ENCODE measurements around the gene CSTPP1. TPM values are rescaled to one million over a fixed set of nuclear protein-coding genes. Genes with fewer than 3 reads are reported as not detected.

CSTPP1 gene
- polyA plus RNA-seq (2013, experiment 1 of 2) = 51.8 TPM
- 50.2 TPM for polyA plus RNA-seq (2013, experiment 2 of 2)

GRCh38 chr11:46936138-46937110 is at the start of gene CSTPP1:
CSTPP1 (plus strand) TSS chr11:46936761; CDS start chr11:46936806, 45 bp downstream.
- Histone ChIP-seq H3K9ac (ENCODE audit: low read depth, low read length, poor library complexity) (peak within 1 kb of the TSS; percentile 34), H3K4me1 (ENCODE audit: control insufficient read depth in 2 of 2, insufficient read depth in 1 of 2, low read depth in 1 of 2, low read length in 2 of 2) (peaks cover 0 to 2% of the 10 kb centered on the region in 2 donors), H3K18ac (ENCODE audit: low read length) (peak within 1 kb of the TSS; percentile 53), H2BK5ac (ENCODE audit: low read length) (no peak within 1 kb of the TSS), H3K27ac (replicated peaks; ENCODE audit: low read length) (peak within 1 kb of the TSS; percentile 82), H3K23ac (ENCODE audit: low read depth, low read length, poor library complexity) (peak within 1 kb of the TSS; percentile 37), H3K27me3 (ENCODE audit: control insufficient read depth in 3 of 3, insufficient read depth in 3 of 3, low read depth in 1 of 3, low read length in 3 of 3) (no peaks in the 10 kb centered on the region), H2BK120ac (ENCODE audit: low read depth, low read length) (no peak within 1 kb of the TSS), H3K9me3 (replicated peaks in 1 of 2; ENCODE audit: control insufficient read depth in 2 of 2, insufficient read depth in 1 of 2, low read depth in 1 of 2, low read length in 2 of 2) (no peaks in the 10 kb centered on the region), H2BK12ac (ENCODE audit: low read length) (no peak within 1 kb of the TSS), H3K4me2 (ENCODE audit: insufficient read depth, low read length, poor library complexity, severe bottlenecking) (peak within 1 kb of the TSS; percentile 59), H3K14ac (ENCODE audit: low read length) (no peak within 1 kb of the TSS), H2AFZ (ENCODE audit: low read length) (peak within 1 kb of the TSS; percentile 86), H2BK15ac (ENCODE audit: low read length) (no peak within 1 kb of the TSS), H3K4me3 (ENCODE audit: low read length in 2 of 2) (peak within 1 kb of the TSS; percentile 76 to 82), H4K91ac (ENCODE audit: low read depth, low read length, poor library complexity) (no peak within 1 kb of the TSS), H3K36me3 (replicated peaks in 1 of 2; ENCODE audit: control insufficient read depth in 2 of 2, insufficient read depth in 2 of 2, low read length in 2 of 2) (peaks cover 0 to 20% of the 10 kb centered on the region in 2 donors), H3K4ac (ENCODE audit: low read length) (no peak within 1 kb of the TSS), H3K79me1 (ENCODE audit: low read depth, low read length) (no peaks in the 10 kb centered on the region), H2AK5ac (ENCODE audit: low read depth, low read length) (no peak within 1 kb of the TSS), H4K8ac (ENCODE audit: low read depth, low read length) (no peak within 1 kb of the TSS)
- peak; percentile 93 for DNase-seq (ENCODE audit: low spot score)
- no CpG with 5 or more reads among the region's 41 CpGs for WGBS, 2 donors (ENCODE audit: extremely low coverage in 2 of 2, insufficient read length in 2 of 2, insufficient replicate concordance in 1 of 2)

GRCh38 chr11:46888636-46889035 is 47.9 kb upstream of the CSTPP1 start:
- no peak overlapping the region for H3K14ac ChIP-seq (ENCODE audit: low read length)
- H2AFZ ChIP-seq (ENCODE audit: low read length) = no peak overlapping the region
- H2BK12ac ChIP-seq (ENCODE audit: low read length) = no peak overlapping the region
- H3K18ac ChIP-seq (ENCODE audit: low read length) = no peak overlapping the region
- H3K9ac ChIP-seq (ENCODE audit: low read depth, low read length, poor library complexity) = no peak overlapping the region
- no peak overlapping the region for H4K8ac ChIP-seq (ENCODE audit: low read depth, low read length)
- H3K4me1 ChIP-seq (ENCODE audit: control insufficient read depth in 2 of 2, insufficient read depth in 1 of 2, low read depth in 1 of 2, low read length in 2 of 2) = no peaks in the 10 kb centered on the region
- no peak overlapping the region for H2BK15ac ChIP-seq (ENCODE audit: low read length)
- no peak overlapping the region for H2BK5ac ChIP-seq (ENCODE audit: low read length)
- DNase-seq (ENCODE audit: low spot score) = no peak
- H3K79me1 ChIP-seq (ENCODE audit: low read depth, low read length) = no peaks in the 10 kb centered on the region
- H2AK5ac ChIP-seq (ENCODE audit: low read depth, low read length) = no peak overlapping the region
- H3K36me3 ChIP-seq (replicated peaks in 1 of 2; ENCODE audit: control insufficient read depth in 2 of 2, insufficient read depth in 2 of 2, low read length in 2 of 2) = peaks cover 33 to 76% of the 10 kb centered on the region in 2 donors
- H3K9me3 ChIP-seq (replicated peaks in 1 of 2; ENCODE audit: control insufficient read depth in 2 of 2, insufficient read depth in 1 of 2, low read depth in 1 of 2, low read length in 2 of 2) = peaks cover 0 to 8% of the 10 kb centered on the region in 2 donors
- H4K91ac ChIP-seq (ENCODE audit: low read depth, low read length, poor library complexity) = no peak overlapping the region
- no peak overlapping the region for H3K23ac ChIP-seq (ENCODE audit: low read depth, low read length, poor library complexity)
- no peak overlapping the region for H3K4me2 ChIP-seq (ENCODE audit: insufficient read depth, low read length, poor library complexity, severe bottlenecking)
- H2BK120ac ChIP-seq (ENCODE audit: low read depth, low read length) = no peak overlapping the region
- H3K4me3 ChIP-seq (ENCODE audit: low read length in 2 of 2) = no peak overlapping the region
- no CpG with 5 or more reads among the region's 5 CpGs for WGBS, 2 donors (ENCODE audit: extremely low coverage in 2 of 2, insufficient read length in 2 of 2, insufficient replicate concordance in 1 of 2)
- H3K27ac ChIP-seq (replicated peaks; ENCODE audit: low read length) = no peak overlapping the region
- H3K4ac ChIP-seq (ENCODE audit: low read length) = no peak overlapping the region
- H3K27me3 ChIP-seq (ENCODE audit: control insufficient read depth in 3 of 3, insufficient read depth in 3 of 3, low read depth in 1 of 3, low read length in 3 of 3) = peaks cover 0 to 2% (median 0%) of the 10 kb centered on the region in 3 experiments

- WGBS, 2 donors (ENCODE audit: extremely low coverage in 2 of 2, insufficient read length in 2 of 2, insufficient replicate concordance in 1 of 2) = no CpG with 5 or more reads among the region's 7 CpGs
- Histone ChIP-seq H2BK5ac (ENCODE audit: low read length) (no peak overlapping the region), H2AK5ac (ENCODE audit: low read depth, low read length) (no peak overlapping the region), H4K8ac (ENCODE audit: low read depth, low read length) (no peak overlapping the region), H3K27me3 (ENCODE audit: control insufficient read depth in 3 of 3, insufficient read depth in 3 of 3, low read depth in 1 of 3, low read length in 3 of 3) (peaks cover 0 to 2% (median 0%) of the 10 kb centered on the region in 3 experiments), H4K91ac (ENCODE audit: low read depth, low read length, poor library complexity) (no peak overlapping the region), H2BK120ac (ENCODE audit: low read depth, low read length) (no peak overlapping the region), H3K23ac (ENCODE audit: low read depth, low read length, poor library complexity) (no peak overlapping the region), H2BK15ac (ENCODE audit: low read length) (no peak overlapping the region), H3K14ac (ENCODE audit: low read length) (no peak overlapping the region), H3K9ac (ENCODE audit: low read depth, low read length, poor library complexity) (no peak overlapping the region), H2AFZ (ENCODE audit: low read length) (no peak overlapping the region), H3K79me1 (ENCODE audit: low read depth, low read length) (no peaks in the 10 kb centered on the region), H3K4ac (ENCODE audit: low read length) (no peak overlapping the region), H3K4me3 (ENCODE audit: low read length in 2 of 2) (no peak overlapping the region), H3K4me1 (ENCODE audit: control insufficient read depth in 2 of 2, insufficient read depth in 1 of 2, low read depth in 1 of 2, low read length in 2 of 2) (no peaks in the 10 kb centered on the region), H3K36me3 (replicated peaks in 1 of 2; ENCODE audit: control insufficient read depth in 2 of 2, insufficient read depth in 2 of 2, low read length in 2 of 2) (peaks cover 30 to 73% of the 10 kb centered on the region in 2 donors), H3K27ac (replicated peaks; ENCODE audit: low read length) (no peak overlapping the region), H3K4me2 (ENCODE audit: insufficient read depth, low read length, poor library complexity, severe bottlenecking) (no peak overlapping the region), H3K18ac (ENCODE audit: low read length) (no peak overlapping the region), H3K9me3 (replicated peaks in 1 of 2; ENCODE audit: control insufficient read depth in 2 of 2, insufficient read depth in 1 of 2, low read depth in 1 of 2, low read length in 2 of 2) (peaks cover 0 to 8% of the 10 kb centered on the region in 2 donors), H2BK12ac (ENCODE audit: low read length) (no peak overlapping the region)
- no peak for DNase-seq (ENCODE audit: low spot score)
Observed at GRCh38 chr11:46889251-46889650, 47.3 kb upstream of the CSTPP1 start.

Measured in neuronal stem cell (in vitro differentiated cells).